Spleen (tissue), 11 donors: Measurements from ENCODE around the gene SPRED1. TPM values are rescaled to one million over a fixed set of nuclear protein-coding genes. Genes with fewer than 3 reads are reported as not detected.

Experiments used
- DNase-seq: peaks from one replicate; pipeline ENCODE4 v3.0.0-alpha.2; 2020
- H3K27ac ChIP-seq, 8 donors: fragments of 200-600 bp; sonication (generic) in 7 of 8; 1 replicate in 4 of 8; 2 replicates in 4 of 8; pipeline versions ENCODE4 v1.5.0 to v1.8.0; 2016 to 2021; ENCODE audit warnings: inconsistent platforms in 4 of 8, mild to moderate bottlenecking in 4 of 8, moderate library complexity in 1 of 8
- H3K27me3 ChIP-seq, 7 donors: fragments of 200-600 bp; sonication (generic) in 6 of 7; replicated peaks in 1 of 7; 1 replicate in 4 of 7; 2 replicates in 3 of 7; pipeline versions ENCODE4 v1.5.0 to v1.8.0; 2016 to 2021; ENCODE audit warnings: inconsistent platforms in 3 of 7, mild to moderate bottlenecking in 1 of 7
- H3K36me3 ChIP-seq, 6 donors: fragments of 200-600 bp; sonication (generic) in 5 of 6; 1 replicate in 4 of 6; 2 replicates in 2 of 6; pipeline versions ENCODE4 v1.5.0 to v1.8.0; 2016 to 2021; ENCODE audit warnings: inconsistent platforms in 2 of 6
- H3K4me1 ChIP-seq, 6 donors: fragments of 200-600 bp; sonication (generic) in 5 of 6; 1 replicate in 3 of 6; 2 replicates in 3 of 6; pipeline versions ENCODE4 v1.5.0 to v1.8.0; 2016 to 2021; ENCODE audit warnings: inconsistent platforms in 3 of 6
- H3K4me3 ChIP-seq, 8 donors: fragments of 200-600 bp; sonication (generic) in 7 of 8; 1 replicate in 4 of 8; 2 replicates in 4 of 8; pipeline versions ENCODE4 v1.5.0 to v1.8.0; 2016 to 2021; ENCODE audit warnings: inconsistent platforms in 4 of 8, mild to moderate bottlenecking in 4 of 8, moderate library complexity in 2 of 8
- H3K9me3 ChIP-seq, 8 donors: fragments of 200-600 bp; sonication (generic) in 7 of 8; 1 replicate in 4 of 8; 2 replicates in 4 of 8; pipeline versions ENCODE4 v1.5.0 to v1.8.0; 2016 to 2021; ENCODE audit warnings: inconsistent platforms in 4 of 8
- CTCF ChIP-seq, 11 experiments: fragments of 200-600 bp in 7 of 11; fragments of 450-650 bp in 4 of 11; sonication (generic) in 4 of 11; IDR thresholded peaks in 8 of 11; conservative IDR thresholded peaks in 3 of 11; 1 replicate in 7 of 11; 2 replicates in 4 of 11; pipeline versions ENCODE4 v1.4.0 to v1.8.0; 2016 to 2021; ENCODE audit warnings: antibody characterized with exemption in 11 of 11, inconsistent platforms in 4 of 11, mild to moderate bottlenecking in 1 of 11
- POLR2A ChIP-seq, 3 donors: fragments of 450-650 bp; IDR thresholded peaks; one replicate each; pipeline ENCODE4 v1.5.1; 2017; ENCODE audit warnings: antibody characterized with exemption in 3 of 3, mild to moderate bottlenecking in 1 of 3
- POLR2AphosphoS5 ChIP-seq, 3 donors: sonication (generic); formaldehyde crosslinking; IDR thresholded peaks; one replicate each; pipeline ENCODE4 v1.5.1; 2017; ENCODE audit warnings: antibody characterized with exemption in 3 of 3
- WGBS, 5 donors: extraction: QIAGEN DNeasy Blood & Tissue Kit in 3 of 5; methylation state at CpG; one replicate each; pipeline versions ENCODE4 v1.1.5 to v1.1.7; 2013 to 2018; 5-methylcytosine and 5-hydroxymethylcytosine counted together
- intact Hi-C: fragments of 100-400 bp; cut with DNase I; formaldehyde crosslinking; loops from one replicate; pipeline ENCODE4 v1.15.0; 2023; ENCODE audit warnings: low total_unique reads
- polyA plus RNA-seq, 3 donors: library from polyadenylated mRNA; stranded (reverse); fragments of 200-250 nt; gene quantifications; one replicate each; pipeline ENCODE4 v1.2.1, GENCODE V29; 2013
- total RNA-seq, 7 donors: library from RNA; depleted of rRNA in 3 of 7; stranded (reverse); fragments of >200 nt in 3 of 7; fragmentation: NEBNext Ultra II Directional in 4 of 7; extraction: Animal tissue kit (Norgen Biotek cat#: 25700) in 4 of 7; gene quantifications; one replicate each; pipeline versions ENCODE4 v1.1.0 to v1.2.1, GENCODE V29; 2016 to 2021
- donor health status: healthy with polysubstance abuse.
- donor health status: DM: no; HTN: no; CAD: no; lungs with moderate emphysema.
- donor health status: DM: no; HTN: no; CAD: no.
- donor health status: Bipolar disorder and iron deficiency.
- donor health status: healthy.
- donor health status: DM: no; HTN: no; CAD: no.
- donor health status: DM: yes; HTN: yes; CAD: no.

The SPRED1 gene
- total and polyA plus RNA-seq, 10 donors, result 3.1 to 36.9 (median 25.5) TPM

DNA sequence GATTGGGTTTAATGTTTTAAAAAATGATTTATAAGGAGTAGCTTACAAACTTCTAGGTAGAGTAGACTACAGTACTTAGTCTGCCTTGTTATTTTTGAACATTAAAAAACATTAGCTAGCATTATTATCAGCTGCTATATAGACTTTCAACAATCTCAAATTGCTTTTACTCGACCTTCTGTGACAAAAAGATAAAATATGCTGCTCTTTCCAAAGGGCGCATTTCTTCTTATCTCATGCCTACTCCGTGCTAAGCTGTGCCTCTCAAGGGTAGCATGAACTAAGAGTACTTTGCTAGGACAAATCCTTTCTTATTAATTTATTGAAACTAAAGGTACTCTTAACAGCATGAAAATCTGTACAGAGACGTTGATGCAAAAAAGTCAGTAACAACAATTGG, 71.3 kb downstream of the SPRED1 start:
- H3K9me3 ChIP-seq, result no peaks in the 10 kb centered on the region
- intact Hi-C loops, result no loop called here
- H3K4me3 ChIP-seq, result no peak overlapping the region
- no peak overlapping the region for H3K27ac ChIP-seq
- H3K4me1 ChIP-seq, result peaks cover 0 to 4% (median 0%) of the 10 kb centered on the region in 6 donors
- TF ChIP-seq POLR2A (IDR thresholded peaks at IDR 0.05) (no peak), POLR2AphosphoS5 (IDR thresholded peaks at IDR 0.05) (no peak), CTCF (IDR thresholded peaks at IDR 0.05 in 8 of 11, conservative IDR thresholded peaks at IDR 0.05 in 3 of 11) (no peak)
- peaks cover 0 to 37% (median 4%) of the 10 kb centered on the region in 6 donors for H3K36me3 ChIP-seq
- no peak for DNase-seq
- 82 to 92% (median 90%) methylated on average over 4 of the region's 4 CpGs for WGBS, 5 donors
- no peaks in the 10 kb centered on the region for H3K27me3 ChIP-seq

DNA sequence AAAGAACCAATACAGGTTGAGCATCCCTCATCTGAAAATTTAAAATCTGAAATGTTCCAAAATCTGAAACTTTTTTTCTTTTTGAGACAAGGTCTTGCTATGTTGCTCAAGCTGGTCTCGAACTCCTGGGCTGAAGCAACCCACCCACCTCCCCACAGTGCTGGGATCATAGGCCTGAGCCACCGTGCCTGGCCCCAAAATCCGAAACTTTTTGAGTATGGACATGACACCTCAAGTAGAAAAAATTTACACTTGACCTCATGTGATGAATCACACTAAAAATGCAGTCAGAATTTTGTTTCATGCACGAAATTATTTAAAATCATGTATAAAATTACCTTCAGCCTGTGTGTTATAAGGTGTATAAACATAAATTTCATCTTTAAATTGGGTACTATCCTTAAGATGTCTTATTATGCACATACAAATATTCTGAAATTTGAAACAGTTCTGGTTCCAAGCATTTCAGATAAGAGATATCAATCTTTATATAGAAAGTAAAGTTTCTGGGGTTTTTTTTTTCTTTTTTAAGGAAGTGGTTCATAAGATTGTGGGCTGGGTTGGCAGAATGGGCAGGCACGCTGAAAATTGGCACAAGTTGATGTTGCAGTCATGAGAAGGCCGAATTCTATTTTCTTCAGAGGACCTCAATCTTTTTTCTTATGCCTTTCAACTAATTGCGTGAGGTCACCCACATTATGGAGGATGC, 72.5 kb downstream of the SPRED1 start:
- Histone ChIP-seq H3K4me1 (peaks cover 0 to 4% (median 0%) of the 10 kb centered on the region in 6 donors), H3K27me3 (no peaks in the 10 kb centered on the region), H3K27ac (no peak overlapping the region), H3K9me3 (no peaks in the 10 kb centered on the region), H3K36me3 (peaks cover 0 to 37% (median 4%) of the 10 kb centered on the region in 6 donors), H3K4me3 (no peak overlapping the region)
- no peak for DNase-seq
- intact Hi-C loops, result no loop called here
- TF ChIP-seq POLR2A (IDR thresholded peaks at IDR 0.05) (no peak), POLR2AphosphoS5 (IDR thresholded peaks at IDR 0.05) (no peak), CTCF (IDR thresholded peaks at IDR 0.05 in 8 of 11, conservative IDR thresholded peaks at IDR 0.05 in 3 of 11) (no peak)
- 56 to 72% (median 59%) methylated on average over 7 of the region's 7 CpGs for WGBS, 5 donors

DNA sequence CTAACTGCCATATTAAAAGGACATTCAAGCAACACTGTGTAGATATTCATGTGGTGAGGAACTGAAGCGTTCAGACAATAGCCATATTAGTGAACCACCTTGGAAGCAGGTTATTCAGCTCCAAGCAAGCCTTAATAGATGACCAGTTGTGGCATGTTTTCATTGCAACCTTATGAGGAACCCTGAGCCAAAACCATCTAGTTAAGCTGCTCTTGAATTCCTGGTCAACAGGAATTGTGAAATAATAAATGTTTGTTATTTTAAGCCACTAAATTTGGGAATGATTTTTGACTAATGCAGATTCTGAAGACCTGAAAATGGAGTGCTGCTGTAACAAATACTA, 73.0 kb downstream of the SPRED1 start:
- intact Hi-C loops, result no loop called here
- H3K27ac ChIP-seq, result no peak overlapping the region

More for the DNA sequence above, 73.0 kb downstream of the SPRED1 start:
- H3K4me3 ChIP-seq, result no peak overlapping the region
- H3K36me3 ChIP-seq, result peaks cover 0 to 37% (median 4%) of the 10 kb centered on the region in 6 donors
- H3K27me3 ChIP-seq, result no peaks in the 10 kb centered on the region
- WGBS, 5 donors, result 80 to 100% (median 93%) methylated on average over 1 of the region's 1 CpG
- peaks cover 0 to 4% (median 0%) of the 10 kb centered on the region in 6 donors for H3K4me1 ChIP-seq
- DNase-seq, result no peak
- H3K9me3 ChIP-seq, result no peaks in the 10 kb centered on the region
- TF ChIP-seq POLR2AphosphoS5 (IDR thresholded peaks at IDR 0.05) (no peak), CTCF (IDR thresholded peaks at IDR 0.05 in 8 of 11, conservative IDR thresholded peaks at IDR 0.05 in 3 of 11) (no peak), POLR2A (IDR thresholded peaks at IDR 0.05) (no peak)
